Measurements from ENCODE around the gene MCF2L.

The MCF2L gene

GRCh38 chr13:112979406-112979902, 10.4 kb downstream of the MCF2L start:
- DNase-seq (ENCODE audit: low read depth), result no peak
- TF ChIP-seq, protein P1, sequence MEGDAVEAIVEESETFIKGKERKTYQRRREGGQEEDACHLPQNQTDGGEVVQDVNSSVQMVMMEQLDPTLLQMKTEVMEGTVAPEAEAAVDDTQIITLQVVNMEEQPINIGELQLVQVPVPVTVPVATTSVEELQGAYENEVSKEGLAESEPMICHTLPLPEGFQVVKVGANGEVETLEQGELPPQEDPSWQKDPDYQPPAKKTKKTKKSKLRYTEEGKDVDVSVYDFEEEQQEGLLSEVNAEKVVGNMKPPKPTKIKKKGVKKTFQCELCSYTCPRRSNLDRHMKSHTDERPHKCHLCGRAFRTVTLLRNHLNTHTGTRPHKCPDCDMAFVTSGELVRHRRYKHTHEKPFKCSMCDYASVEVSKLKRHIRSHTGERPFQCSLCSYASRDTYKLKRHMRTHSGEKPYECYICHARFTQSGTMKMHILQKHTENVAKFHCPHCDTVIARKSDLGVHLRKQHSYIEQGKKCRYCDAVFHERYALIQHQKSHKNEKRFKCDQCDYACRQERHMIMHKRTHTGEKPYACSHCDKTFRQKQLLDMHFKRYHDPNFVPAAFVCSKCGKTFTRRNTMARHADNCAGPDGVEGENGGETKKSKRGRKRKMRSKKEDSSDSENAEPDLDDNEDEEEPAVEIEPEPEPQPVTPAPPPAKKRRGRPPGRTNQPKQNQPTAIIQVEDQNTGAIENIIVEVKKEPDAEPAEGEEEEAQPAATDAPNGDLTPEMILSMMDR (IDR thresholded peaks at IDR 0.05; ENCODE audit: insufficient read depth, low read depth, low read length, missing control alignments), result no peak
- no peak overlapping the region for H3K4me3 ChIP-seq (ENCODE audit: low read length)

- H3K4me3 ChIP-seq (ENCODE audit: low read length), result no peak overlapping the region
- TF ChIP-seq, protein P1 (IDR thresholded peaks at IDR 0.05; ENCODE audit: insufficient read depth, low read depth, low read length, missing control alignments), result no peak
- no peak for DNase-seq (ENCODE audit: low read depth)
These were observed 11.4 kb downstream of the MCF2L start for GRCh38 chr13:112980434-112980833.

GRCh38 chr13:112981451-112981850, 12.4 kb downstream of the MCF2L start:
- no peak overlapping the region for H3K4me3 ChIP-seq (ENCODE audit: low read length)
- TF ChIP-seq, protein P1 (IDR thresholded peaks at IDR 0.05; ENCODE audit: insufficient read depth, low read depth, low read length, missing control alignments), result no peak
- DNase-seq (ENCODE audit: low read depth), result no peak

DNA sequence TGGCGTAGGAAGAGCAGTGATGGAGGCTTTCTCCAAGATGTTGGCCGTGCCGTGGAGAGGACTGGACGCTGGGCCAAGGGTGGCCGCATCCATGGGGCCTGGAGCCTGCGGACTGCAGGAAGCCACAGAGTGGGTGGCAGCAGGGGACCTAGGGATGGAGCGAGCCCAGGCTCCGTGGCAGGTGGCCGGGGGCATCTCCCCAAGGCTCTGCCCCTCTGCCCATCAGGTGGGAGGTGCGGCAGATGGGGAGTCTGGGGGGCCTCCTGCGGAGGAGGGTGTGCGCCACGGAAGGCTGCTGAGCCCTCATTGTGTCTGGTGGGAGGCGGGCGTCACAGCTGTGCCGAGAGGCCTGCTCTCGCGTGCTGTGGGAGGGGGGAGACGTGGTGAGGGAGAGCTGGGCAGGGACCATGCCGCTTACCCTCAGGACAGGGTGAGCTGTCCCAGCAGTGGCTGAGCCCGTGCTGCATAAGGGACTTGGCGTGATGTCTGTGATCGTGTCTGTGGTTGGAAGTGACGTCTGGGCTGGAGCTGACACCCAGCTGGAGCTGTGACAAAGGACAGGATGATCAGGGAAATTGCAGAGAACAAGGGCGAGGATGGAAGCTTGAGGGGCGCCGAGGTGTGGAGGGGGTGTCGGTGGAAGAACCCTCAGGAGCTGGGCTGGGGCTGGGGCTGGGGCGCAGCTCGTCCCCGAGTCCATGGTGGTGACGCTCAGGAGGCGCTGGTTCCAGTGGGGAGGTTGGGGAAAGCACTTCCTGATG, 13.4 kb downstream of the MCF2L start:
- H3K4me3 ChIP-seq (ENCODE audit: low read length), result no peak overlapping the region
- TF ChIP-seq, protein P1 (IDR thresholded peaks at IDR 0.05; ENCODE audit: insufficient read depth, low read depth, low read length, missing control alignments), result no peak
- DNase-seq (ENCODE audit: low read depth), result no peak

- TF ChIP-seq, protein P1 (IDR thresholded peaks at IDR 0.05; ENCODE audit: insufficient read depth, low read depth, low read length, missing control alignments), result no peak
- no peak overlapping the region for H3K4me3 ChIP-seq (ENCODE audit: low read length)
- no peak for DNase-seq (ENCODE audit: low read depth)
These were observed 14.0 kb downstream of the MCF2L start for GRCh38 chr13:112983042-112983305.

GRCh38 chr13:112983428-112984196, 14.6 kb downstream of the MCF2L start:
- H3K4me3 ChIP-seq (ENCODE audit: low read length), result no peak overlapping the region
- TF ChIP-seq, protein P1 (IDR thresholded peaks at IDR 0.05; ENCODE audit: insufficient read depth, low read depth, low read length, missing control alignments), result no peak
- DNase-seq (ENCODE audit: low read depth), result no peak

Measured in epithelial cell of esophagus (primary cell).